ENCODE results near the gene ABLIM1. TPM values are rescaled to one million over a fixed set of nuclear protein-coding genes. Genes with fewer than 3 reads are reported as not detected.
A peak's percentile ranks its signal among the peaks of the same experiment; 100 is the strongest.

The ABLIM1 gene
- total RNA-seq, 6 donors from 2014 or later, result 92.2 to 153 (median 131) TPM

DNA sequence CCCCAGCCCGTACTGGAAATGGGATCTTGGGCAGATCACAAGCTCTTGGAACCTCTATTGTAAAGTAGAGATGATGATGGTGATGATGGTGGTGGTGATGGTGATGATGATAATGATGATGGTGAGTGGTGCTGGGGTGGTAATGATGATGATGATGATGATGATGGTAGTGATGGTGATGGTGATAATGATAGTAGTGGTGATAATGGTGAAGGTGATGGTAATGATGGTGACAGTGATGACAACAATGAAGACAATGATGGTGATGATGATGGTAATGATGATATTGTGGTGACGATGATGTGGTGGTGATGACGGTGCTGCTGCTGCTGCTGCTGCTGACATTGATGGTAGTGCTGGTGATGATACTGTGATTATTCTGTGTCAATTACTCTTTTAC lies 162.8 kb downstream of the ABLIM1 start:
- Histone ChIP-seq H3K4me1 (peaks cover 4 to 19% (median 10%) of the 10 kb centered on the region in 4 donors), H3K27ac (no peak overlapping the region), H3K27me3 (no peaks in the 10 kb centered on the region), H3K36me3 (peaks cover 0 to 23% (median 3%) of the 10 kb centered on the region in 4 donors), H3K9me3 (no peaks in the 10 kb centered on the region), H3K4me3 (no peak overlapping the region)
- ATAC-seq (ENCODE audit: low FRiP score in 2 of 2) (no peak), DNase-seq (no peak)
- TF ChIP-seq POLR2A (IDR thresholded peaks at IDR 0.05) (no peak), POLR2AphosphoS5 (IDR thresholded peaks at IDR 0.05) (no peak), EP300 (IDR thresholded peaks at IDR 0.05) (no peak)
- TF ChIP-seq, protein P1, sequence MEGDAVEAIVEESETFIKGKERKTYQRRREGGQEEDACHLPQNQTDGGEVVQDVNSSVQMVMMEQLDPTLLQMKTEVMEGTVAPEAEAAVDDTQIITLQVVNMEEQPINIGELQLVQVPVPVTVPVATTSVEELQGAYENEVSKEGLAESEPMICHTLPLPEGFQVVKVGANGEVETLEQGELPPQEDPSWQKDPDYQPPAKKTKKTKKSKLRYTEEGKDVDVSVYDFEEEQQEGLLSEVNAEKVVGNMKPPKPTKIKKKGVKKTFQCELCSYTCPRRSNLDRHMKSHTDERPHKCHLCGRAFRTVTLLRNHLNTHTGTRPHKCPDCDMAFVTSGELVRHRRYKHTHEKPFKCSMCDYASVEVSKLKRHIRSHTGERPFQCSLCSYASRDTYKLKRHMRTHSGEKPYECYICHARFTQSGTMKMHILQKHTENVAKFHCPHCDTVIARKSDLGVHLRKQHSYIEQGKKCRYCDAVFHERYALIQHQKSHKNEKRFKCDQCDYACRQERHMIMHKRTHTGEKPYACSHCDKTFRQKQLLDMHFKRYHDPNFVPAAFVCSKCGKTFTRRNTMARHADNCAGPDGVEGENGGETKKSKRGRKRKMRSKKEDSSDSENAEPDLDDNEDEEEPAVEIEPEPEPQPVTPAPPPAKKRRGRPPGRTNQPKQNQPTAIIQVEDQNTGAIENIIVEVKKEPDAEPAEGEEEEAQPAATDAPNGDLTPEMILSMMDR (IDR thresholded peaks at IDR 0.05), result no peak
- 94 to 98% methylated on average over 3 of the region's 3 CpGs for WGBS, 2 donors

DNA sequence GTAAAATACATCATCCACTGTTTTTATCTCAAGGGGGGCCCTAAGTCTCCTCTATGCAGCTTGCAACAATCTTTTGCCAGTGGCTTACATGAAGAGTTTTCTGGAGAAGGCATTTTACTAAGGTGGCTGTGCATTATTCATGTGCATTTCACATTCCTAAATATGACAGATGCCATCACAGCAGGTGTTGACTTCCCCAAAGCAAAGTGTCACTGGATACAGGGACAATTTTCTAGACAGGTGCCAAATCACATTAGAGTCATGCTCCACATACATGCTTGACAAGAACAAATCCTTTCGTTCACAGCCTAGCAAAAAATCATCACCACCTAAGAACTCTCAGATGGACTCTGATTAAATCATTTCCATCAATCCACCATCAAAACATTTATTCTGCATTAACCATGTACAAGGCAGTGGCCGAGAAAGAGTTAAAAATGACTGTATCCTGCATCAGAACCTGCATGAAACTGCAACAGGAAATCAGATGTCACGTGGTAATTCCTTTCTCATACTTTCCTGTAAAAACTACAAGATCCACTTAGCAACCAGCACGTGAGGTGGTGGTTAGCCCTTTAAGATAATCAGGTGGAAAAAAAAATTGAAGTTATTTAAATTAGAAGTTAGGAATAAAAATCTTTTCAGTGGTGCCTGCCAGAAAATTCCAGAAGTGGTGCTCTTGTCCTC lies 165.6 kb downstream of the ABLIM1 start:
- no peak for ATAC-seq (ENCODE audit: low FRiP score in 2 of 2)
- 24 to 35% methylated on average over 4 of the region's 4 CpGs for WGBS, 2 donors

DNA sequence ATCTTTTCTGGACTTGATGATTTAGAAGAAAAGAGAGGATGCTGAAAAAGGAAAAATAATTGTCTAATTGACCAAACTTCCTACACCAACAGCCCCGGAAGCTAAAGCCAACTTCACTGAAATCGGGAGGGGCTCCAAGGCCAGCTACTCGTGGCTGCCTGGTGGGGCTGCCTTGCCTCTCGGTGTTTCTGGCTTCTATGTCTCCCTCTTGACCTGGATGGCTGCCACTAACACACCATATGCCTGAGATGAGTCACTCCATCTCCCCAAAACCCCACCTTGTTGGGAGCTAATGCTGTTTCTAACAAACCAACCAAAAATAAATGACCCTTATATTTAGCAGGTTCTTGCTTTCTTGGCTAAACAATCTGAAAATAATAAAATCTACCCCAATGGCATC lies 166.1 kb downstream of the ABLIM1 start:
- peaks cover 0 to 41% (median 9%) of the 10 kb centered on the region in 4 donors for H3K36me3 ChIP-seq
- H3K4me1 ChIP-seq, result peaks cover 4 to 14% (median 7%) of the 10 kb centered on the region in 4 donors
- no peaks in the 10 kb centered on the region for H3K27me3 ChIP-seq
- 64 to 68% methylated on average over 4 of the region's 4 CpGs for WGBS, 2 donors
- DNase-seq (no peak), ATAC-seq (ENCODE audit: low FRiP score in 2 of 2) (peak in 1 of 2 donors; percentile 41)
- no peaks in the 10 kb centered on the region for H3K9me3 ChIP-seq
- no peak overlapping the region for H3K4me3 ChIP-seq
- H3K27ac ChIP-seq, result no peak overlapping the region
- TF ChIP-seq EP300 (IDR thresholded peaks at IDR 0.05) (no peak), POLR2A (IDR thresholded peaks at IDR 0.05) (no peak), POLR2AphosphoS5 (IDR thresholded peaks at IDR 0.05) (no peak)
- TF ChIP-seq, protein P1 (IDR thresholded peaks at IDR 0.05), result no peak

More for the DNA sequence above, 165.6 kb downstream of the ABLIM1 start:
- peaks cover 4 to 14% (median 7%) of the 10 kb centered on the region in 4 donors for H3K4me1 ChIP-seq
- H3K9me3 ChIP-seq, result no peaks in the 10 kb centered on the region
- no peak overlapping the region for H3K4me3 ChIP-seq
- H3K36me3 ChIP-seq, result peaks cover 0 to 38% (median 6%) of the 10 kb centered on the region in 4 donors
- H3K27me3 ChIP-seq, result no peaks in the 10 kb centered on the region
- no peak overlapping the region for H3K27ac ChIP-seq
- TF ChIP-seq POLR2A (IDR thresholded peaks at IDR 0.05) (no peak), EP300 (IDR thresholded peaks at IDR 0.05) (no peak), POLR2AphosphoS5 (IDR thresholded peaks at IDR 0.05) (no peak)
- TF ChIP-seq, protein P1 (IDR thresholded peaks at IDR 0.05), result no peak
- no peak for DNase-seq

DNA sequence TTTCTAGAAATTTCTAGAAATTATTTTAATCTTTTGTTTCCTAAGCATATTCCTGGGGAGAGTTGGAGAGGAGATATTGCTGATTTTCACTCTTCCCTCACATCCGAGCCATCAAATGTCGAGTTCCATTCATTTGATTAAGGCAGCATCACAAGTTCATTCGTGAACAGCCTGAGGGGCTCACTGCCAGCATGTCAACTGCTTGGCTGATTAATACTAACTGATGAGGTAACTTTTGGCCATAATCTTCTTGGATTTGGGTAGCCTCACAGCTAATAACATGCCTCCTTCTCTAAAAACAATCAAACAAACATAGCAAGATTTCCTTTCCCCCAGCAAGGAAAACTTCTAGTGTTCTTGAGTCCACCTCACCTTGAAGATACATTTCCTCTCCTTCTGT lies 166.7 kb downstream of the ABLIM1 start:
- 81 to 85% methylated on average over 3 of the region's 3 CpGs for WGBS, 2 donors
- Histone ChIP-seq H3K27ac (no peak overlapping the region), H3K4me3 (no peak overlapping the region), H3K4me1 (peaks cover 4 to 14% (median 7%) of the 10 kb centered on the region in 4 donors), H3K36me3 (peaks cover 0 to 42% (median 9%) of the 10 kb centered on the region in 4 donors), H3K9me3 (no peaks in the 10 kb centered on the region), H3K27me3 (no peaks in the 10 kb centered on the region)
- DNase-seq (no peak), ATAC-seq (ENCODE audit: low FRiP score in 2 of 2) (peak in 1 of 2 donors; percentile 70)
- TF ChIP-seq POLR2A (IDR thresholded peaks at IDR 0.05), result no peak

DNA sequence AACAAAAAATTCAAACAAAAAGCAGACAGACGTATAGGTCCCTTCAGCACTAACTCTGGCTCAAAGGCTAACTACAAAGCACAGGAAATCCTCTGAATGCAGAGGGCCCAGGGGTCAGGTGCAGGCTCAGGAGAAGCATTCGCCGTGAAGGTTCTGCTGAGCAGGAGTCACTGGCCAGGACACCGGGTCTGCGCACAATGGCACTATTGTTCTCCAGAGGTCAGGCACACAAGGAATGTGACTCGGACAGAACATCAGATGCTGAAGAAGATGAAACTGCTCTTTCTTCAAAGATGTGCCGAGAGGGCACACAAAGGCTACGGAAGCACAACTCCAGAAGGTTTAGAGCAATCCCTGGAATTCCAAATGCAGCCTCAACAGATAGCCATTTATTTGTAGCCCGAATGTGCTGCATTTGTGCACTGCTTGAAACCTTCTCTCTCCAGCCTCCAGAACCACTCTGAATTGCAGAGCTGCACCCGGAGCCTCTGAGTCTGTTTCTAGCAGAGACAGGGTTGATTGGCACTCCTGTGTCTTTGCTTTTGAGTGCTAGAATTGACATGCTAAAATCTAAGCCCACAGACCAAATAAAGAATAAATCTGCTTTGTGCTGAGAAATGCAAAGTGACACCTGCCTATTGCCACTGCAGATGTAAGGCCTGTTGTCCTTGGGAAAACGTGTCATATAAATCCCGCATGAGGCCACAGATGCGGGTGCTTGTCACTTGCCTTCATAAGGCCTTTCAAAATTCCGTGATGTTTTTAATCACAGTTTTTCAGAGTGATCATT lies 168.4 kb downstream of the ABLIM1 start:
- Histone ChIP-seq H3K36me3 (peaks cover 0 to 51% (median 9%) of the 10 kb centered on the region in 4 donors), H3K27me3 (no peaks in the 10 kb centered on the region), H3K4me3 (no peak overlapping the region), H3K27ac (no peak overlapping the region), H3K9me3 (no peaks in the 10 kb centered on the region), H3K4me1 (peaks cover 4 to 14% (median 7%) of the 10 kb centered on the region in 4 donors)
- TF ChIP-seq POLR2A (IDR thresholded peaks at IDR 0.05) (no peak), POLR2AphosphoS5 (IDR thresholded peaks at IDR 0.05) (no peak), EP300 (IDR thresholded peaks at IDR 0.05) (no peak)
- TF ChIP-seq, protein P1 (IDR thresholded peaks at IDR 0.05), result no peak
- DNase-seq (no peak), ATAC-seq (ENCODE audit: low FRiP score in 2 of 2) (no peak)
- WGBS, 2 donors, result 83 to 85% methylated on average over 14 of the region's 14 CpGs
